MCF 10A (cell line): ENCODE data around the gene BIN1. TPM values are rescaled to one million over a fixed set of nuclear protein-coding genes. Genes with fewer than 3 reads are reported as not detected.
A peak's percentile ranks its signal among the peaks of the same experiment; 100 is the strongest.

ENCODE experiments used
- BruUV-seq: library from RNA; stranded (reverse); fragments of 400-500 nt; replicated peaks from 2 replicates; lab custom pipeline; 2021; lab: Mats Ljungman, UMichigan
- CTCF ChIA-PET: fragments of 300-600 bp; sonication (Branson Sonifier 250); formaldehyde crosslinking; extraction: SDS; loops from one replicate; lab custom pipeline; 2021; ENCODE audit warnings: antibody characterized with exemption, inconsistent platforms; lab: Yijun Ruan, JAX
- POLR2A ChIA-PET: fragments of 300-600, 350-650 bp; sonication (Branson Sonifier 250); formaldehyde crosslinking; extraction: SDS; loops from one replicate; lab custom pipeline; 2020; ENCODE audit warnings: antibody characterized with exemption, inconsistent platforms; lab: Yijun Ruan, JAX
- DNase-seq: peaks from one replicate; pipeline ENCODE4 v3.0.0-alpha.2; 2018; ENCODE audit not compliant: unreplicated experiment
- H3K27ac Mint-ChIP-seq: one replicate; pipeline ENCODE4 v1.8.0; 2022; ENCODE audit warnings: mild to moderate bottlenecking, low read depth, mixed read lengths; ENCODE audit not compliant: unreplicated experiment
- H3K27me3 Mint-ChIP-seq: one replicate; pipeline ENCODE4 v1.8.0; 2022; ENCODE audit warnings: mixed read lengths; ENCODE audit not compliant: insufficient read depth, unreplicated experiment
- H3K36me3 Mint-ChIP-seq: one replicate; pipeline ENCODE4 v1.8.0; 2022; ENCODE audit warnings: mild to moderate bottlenecking, moderate library complexity, mixed read lengths; ENCODE audit not compliant: insufficient read depth, unreplicated experiment
- H3K4me1 Mint-ChIP-seq: one replicate; pipeline ENCODE4 v1.8.0; 2022; ENCODE audit warnings: mixed read lengths; ENCODE audit not compliant: insufficient read depth, unreplicated experiment
- H3K4me3 Mint-ChIP-seq: one replicate; pipeline ENCODE4 v1.8.0; 2022; ENCODE audit warnings: mild to moderate bottlenecking, moderate library complexity, mixed read lengths; ENCODE audit not compliant: unreplicated experiment
- H3K9me3 Mint-ChIP-seq: one replicate; pipeline ENCODE4 v1.8.0; 2022; ENCODE audit warnings: mixed read lengths; ENCODE audit not compliant: unreplicated experiment
- CTCF ChIP-seq: fragments of 200-600 bp; IDR thresholded peaks from one replicate; pipeline ENCODE4 v1.8.0; 2022; ENCODE audit warnings: antibody characterized with exemption, mild to moderate bottlenecking; ENCODE audit not compliant: unreplicated experiment
- intact Hi-C: fragments of 100-400 bp; cut with micrococcal nuclease; formaldehyde crosslinking; loops from 2 replicates; pipeline ENCODE4 v1.14.1; 2022
- total RNA-seq: library from RNA; stranded (reverse); gene quantifications from 2 replicates; pipeline ENCODE4 v1.2.3, GENCODE V29; 2022

Gene BIN1
- total RNA-seq, 1 experiment from 2014 or later, result 29.6 TPM

DNA sequence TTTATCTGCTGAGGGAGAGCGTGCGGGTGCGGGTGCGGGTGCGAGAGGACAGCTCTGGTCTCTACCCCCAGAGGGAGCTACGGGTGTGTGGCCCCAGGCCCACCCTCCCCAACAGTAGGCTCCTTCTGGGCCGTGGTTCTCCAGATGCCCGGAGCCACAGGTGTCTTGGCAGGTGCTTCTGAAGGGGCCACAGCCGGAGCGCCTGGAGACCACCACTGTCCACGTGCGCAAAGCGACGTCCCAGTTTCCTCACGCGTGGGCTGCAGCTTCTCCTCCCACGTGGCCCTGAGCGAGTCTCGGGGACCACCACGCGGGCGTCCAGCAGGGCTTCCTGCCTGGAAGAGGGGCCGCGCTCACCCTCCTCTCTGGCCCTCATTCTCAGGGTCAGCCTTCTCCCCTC, 90.6 kb downstream of the BIN1 start:
- H3K9me3 Mint-ChIP-seq, result no peaks in the 10 kb centered on the region
- H3K4me1 Mint-ChIP-seq, result peaks cover 22% of the 10 kb centered on the region
- DNase-seq, result no peak
- H3K4me3 Mint-ChIP-seq, result no peak overlapping the region
- no peaks in the 10 kb centered on the region for H3K36me3 Mint-ChIP-seq
- no peak for TF ChIP-seq CTCF
- no peaks in the 10 kb centered on the region for H3K27me3 Mint-ChIP-seq
- no peak overlapping the region for H3K27ac Mint-ChIP-seq
- ChIA-PET CTCF (interaction anchor here (0.6 to 1.0 kb wide), 2 partner anchors 34 to 318 kb away, joined by 3 to 4 read pairs; no protein-coding TSS in a partner anchor), POLR2A (no interaction called here)
- BruUV-seq, result no TSS peak
- intact Hi-C loops, result no loop called here

DNA sequence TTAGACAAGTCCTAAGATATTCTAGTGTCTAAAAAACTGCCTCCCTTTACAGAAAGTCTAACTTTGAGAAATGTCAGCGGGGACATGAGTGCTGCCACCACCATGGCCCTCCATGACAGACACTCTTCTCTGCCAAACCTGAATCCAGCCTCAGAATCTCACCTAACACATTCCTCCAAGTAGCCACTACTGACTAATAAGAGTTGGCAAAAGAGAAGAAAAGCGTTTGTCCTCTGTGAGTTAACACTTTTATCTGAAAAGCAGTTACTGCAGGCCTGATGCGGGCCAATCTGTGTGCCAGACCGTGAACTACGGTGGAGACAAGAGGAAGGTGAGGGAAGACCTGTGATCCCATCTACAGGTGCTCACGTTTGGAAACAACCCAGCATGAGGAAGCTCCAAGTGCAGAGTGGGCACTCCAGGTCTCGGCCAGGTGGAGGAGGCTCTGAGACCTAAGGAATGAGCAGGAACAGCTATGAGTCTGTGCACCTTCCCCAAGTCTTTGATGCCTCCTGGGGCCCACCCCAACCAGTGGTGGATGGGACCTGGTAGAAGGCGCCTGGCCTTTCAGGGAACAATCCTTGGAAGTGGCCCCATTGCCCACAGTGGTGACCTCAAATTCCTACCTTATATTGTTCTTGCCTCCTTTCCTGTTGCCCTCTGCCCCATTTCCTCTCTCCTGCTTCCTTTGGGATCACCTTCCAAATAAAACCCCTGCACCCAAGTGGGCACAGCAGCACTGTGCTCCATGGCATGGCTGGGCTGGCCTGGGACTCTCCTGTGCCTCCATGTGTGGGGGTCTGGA, 91.6 kb downstream of the BIN1 start:
- BruUV-seq, result no TSS peak

GRCh38 chr2:127014630-127015029, 92.3 kb downstream of the BIN1 start:
- POLR2A ChIA-PET, result interaction anchor here (0.6 kb wide), 1 partner anchor 560 kb away, joined by 5 read pairs; no protein-coding TSS in a partner anchor
- no peaks in the 10 kb centered on the region for H3K27me3 Mint-ChIP-seq
- H3K4me1 Mint-ChIP-seq, result peaks cover 22% of the 10 kb centered on the region
- no peak for TF ChIP-seq CTCF
- CTCF ChIA-PET, result no interaction called here
- intact Hi-C loops, result no loop called here
- H3K27ac Mint-ChIP-seq, result peak overlapping the region; percentile 79
- peak; percentile 92 for DNase-seq
- no peaks in the 10 kb centered on the region for H3K9me3 Mint-ChIP-seq
- H3K36me3 Mint-ChIP-seq, result no peaks in the 10 kb centered on the region
- H3K4me3 Mint-ChIP-seq, result no peak overlapping the region
- BruUV-seq, result no TSS peak

More for the DNA sequence above, 91.6 kb downstream of the BIN1 start:
- no peak for TF ChIP-seq CTCF
- Mint-ChIP-seq H3K27me3 (no peaks in the 10 kb centered on the region), H3K9me3 (no peaks in the 10 kb centered on the region), H3K4me1 (peaks cover 22% of the 10 kb centered on the region), H3K4me3 (no peak overlapping the region), H3K36me3 (no peaks in the 10 kb centered on the region), H3K27ac (peak overlapping the region; percentile 79)
- ChIA-PET POLR2A (interaction anchor here (0.6 kb wide), 1 partner anchor 559 kb away, joined by 5 read pairs; no protein-coding TSS in a partner anchor), CTCF (no interaction called here)
- intact Hi-C loops, result no loop called here
- DNase-seq, result peak; percentile 19

GRCh38 chr2:127014224-127014623, 92.7 kb downstream of the BIN1 start:
- ChIA-PET CTCF (no interaction called here), POLR2A (interaction anchor here (0.6 to 1.3 kb wide), 2 partner anchors 101 to 560 kb away, joined by 4 to 5 read pairs; no protein-coding TSS in a partner anchor)
- no peak for DNase-seq
- no peaks in the 10 kb centered on the region for H3K27me3 Mint-ChIP-seq
- H3K4me3 Mint-ChIP-seq, result no peak overlapping the region
- no peaks in the 10 kb centered on the region for H3K36me3 Mint-ChIP-seq
- TSS peak; percentile 43 for BruUV-seq
- H3K4me1 Mint-ChIP-seq, result peaks cover 22% of the 10 kb centered on the region
- H3K27ac Mint-ChIP-seq, result peak overlapping the region; percentile 79
- no peaks in the 10 kb centered on the region for H3K9me3 Mint-ChIP-seq
- TF ChIP-seq CTCF, result no peak
- intact Hi-C loops, result no loop called here
